Naive thymus-derived CD4-positive, alpha-beta T cell (primary cell): ENCODE results near the gene FAM241A. TPM values are rescaled to one million over a fixed set of nuclear protein-coding genes. Genes with fewer than 3 reads are reported as not detected.

Experiments
- ATAC-seq: fragments of 150-1000 bp; cut with Tn5 transposase; 2 replicates; pipeline ENCODE4 v1.10.0; 2021; ENCODE audit warnings: mild to moderate bottlenecking, moderate library complexity
- CTCF ChIA-PET: fragments of 350-600 bp; sonication (Branson Sonifier 250); formaldehyde crosslinking; loops from one replicate; lab custom pipeline; 2021; ENCODE audit warnings: antibody characterized with exemption; lab: Charles Lee
- POLR2A ChIA-PET: fragments of 350-600 bp; sonication (Branson Sonifier 250); formaldehyde crosslinking; loops from one replicate; lab custom pipeline; 2021; ENCODE audit warnings: antibody characterized with exemption, inconsistent platforms; lab: Charles Lee
- DNase-seq, 9 donors: peaks; one replicate each; pipeline versions ENCODE4 v3.0.0 to v3.0.0-alpha.2; 2020 to 2022; ENCODE audit warnings: mixed read lengths in 1 of 9
- H3K27ac ChIP-seq: one replicate; pipeline ENCODE4 v1.7.0; 2013; ENCODE audit warnings: mild to moderate bottlenecking, low read depth, low read length, moderate library complexity
- H3K27me3 ChIP-seq, 2 donors: one replicate each; pipeline ENCODE4 v1.7.0; 2013; ENCODE audit warnings: low read length in 2 of 2, mild to moderate bottlenecking in 2 of 2, moderate library complexity in 2 of 2; ENCODE audit not compliant: control insufficient read depth in 2 of 2, insufficient read depth in 2 of 2
- H3K36me3 ChIP-seq, 3 experiments: 1 replicate in 2 of 3; 2 replicates in 1 of 3; pipeline ENCODE4 v1.7.0; 2013; ENCODE audit warnings: low read length in 3 of 3, mild to moderate bottlenecking in 3 of 3, moderate library complexity in 1 of 3; ENCODE audit not compliant: insufficient read depth in 3 of 3, control insufficient read depth in 2 of 3
- H3K4me1 ChIP-seq, 2 donors: one replicate each; pipeline ENCODE4 v1.7.0; 2013; ENCODE audit warnings: low read length in 2 of 2, mild to moderate bottlenecking in 2 of 2, moderate library complexity in 1 of 2; ENCODE audit not compliant: control insufficient read depth in 2 of 2, insufficient read depth in 2 of 2
- H3K4me3 ChIP-seq: 2 replicates; pipeline ENCODE4 v1.7.0; 2013; ENCODE audit warnings: mild to moderate bottlenecking, low read length
- H3K9me3 ChIP-seq, 3 experiments: 1 replicate in 2 of 3; 2 replicates in 1 of 3; pipeline ENCODE4 v1.7.0; 2013; ENCODE audit warnings: low read length in 3 of 3; ENCODE audit not compliant: control insufficient read depth in 2 of 3
- H3K27ac Mint-ChIP-seq, 9 donors: one replicate each; pipeline ENCODE4 v1.8.0; 2020 to 2022; ENCODE audit warnings: mixed read lengths in 9 of 9, mild to moderate bottlenecking in 8 of 9, moderate library complexity in 5 of 9, inconsistent platforms in 2 of 9
- H3K27me3 Mint-ChIP-seq, 5 donors: one replicate each; pipeline ENCODE4 v1.8.0; 2021 to 2022; ENCODE audit warnings: mixed read lengths in 5 of 5, mild to moderate bottlenecking in 1 of 5
- H3K36me3 Mint-ChIP-seq, 5 donors: one replicate each; pipeline ENCODE4 v1.8.0; 2020 to 2022; ENCODE audit warnings: mixed read lengths in 5 of 5, mild to moderate bottlenecking in 3 of 5, inconsistent platforms in 1 of 5
- H3K4me1 Mint-ChIP-seq, 7 donors: one replicate each; pipeline ENCODE4 v1.8.0; 2020 to 2022; ENCODE audit warnings: mixed read lengths in 7 of 7, mild to moderate bottlenecking in 3 of 7, inconsistent platforms in 1 of 7
- H3K4me3 Mint-ChIP-seq, 10 donors: one replicate each; pipeline ENCODE4 v1.8.0; 2020 to 2022; ENCODE audit warnings: mild to moderate bottlenecking in 10 of 10, mixed read lengths in 10 of 10, moderate library complexity in 6 of 10, inconsistent platforms in 2 of 10
- H3K9me3 Mint-ChIP-seq, 11 donors: one replicate each; pipeline ENCODE4 v1.8.0; 2020 to 2022; ENCODE audit warnings: mixed read lengths in 11 of 11, mild to moderate bottlenecking in 4 of 11, inconsistent platforms in 1 of 11, moderate library complexity in 1 of 11
- intact Hi-C, 2 donors: fragments of 100-400 bp; cut with micrococcal nuclease; formaldehyde crosslinking; loops; one replicate each; pipeline ENCODE4 v1.15.1; 2023
- polyA plus RNA-seq, 2 donors: library from polyadenylated mRNA; unstranded; fragments of 300-500 nt; fragmentation: Illumina TruSeq; gene quantifications; one replicate each; pipeline ENCODE4 v1.2.3, GENCODE V29; 2021
- total RNA-seq, 6 experiments: library from RNA in 5 of 6; stranded (reverse) in 5 of 6; gene quantifications; 1 replicate in 5 of 6; 2 replicates in 1 of 6; pipeline ENCODE4 v1.2.3 and lab custom pipeline; 2021 to 2026

FAM241A gene
- total and polyA plus RNA-seq, 7 experiments from 2014 or later = 1.2 to 2.4 (median 2.0) TPM

- Mint-ChIP-seq H3K4me1 (peaks cover 0 to 7% (median 0%) of the 10 kb centered on the region in 7 donors), H3K27me3 (no peaks in the 10 kb centered on the region), H3K4me3 (no peak overlapping the region), H3K27ac (no peak overlapping the region), H3K36me3 (no peaks in the 10 kb centered on the region), H3K9me3 (peaks cover 0 to 4% (median 0%) of the 10 kb centered on the region in 11 donors)
- DNase-seq (no peak), ATAC-seq (no peak)
- CTCF ChIA-PET = interaction anchor here (0.6 kb wide), 1 partner anchor 108 kb away, joined by 3 read pairs; no protein-coding TSS in a partner anchor
- Histone ChIP-seq H3K4me3 (no peak overlapping the region), H3K27ac (no peak overlapping the region), H3K36me3 (no peaks in the 10 kb centered on the region), H3K27me3 (no peaks in the 10 kb centered on the region), H3K4me1 (no peaks in the 10 kb centered on the region), H3K9me3 (no peaks in the 10 kb centered on the region)
- POLR2A ChIA-PET = interaction anchor here (1.4 kb wide), 1 partner anchor 12 kb away, joined by 4 read pairs; no protein-coding TSS in a partner anchor
- intact Hi-C loops = loop anchor here in 1 of 2 donors (1.0 kb wide), 1 partner anchor 46 kb away; no protein-coding TSS in a partner anchor
These were observed 74.6 kb downstream of the FAM241A start for GRCh38 chr4:112219826-112220366.

- POLR2A ChIA-PET = interaction anchor here (0.9 kb wide), 1 partner anchor 10 kb away, joined by 3 read pairs; no protein-coding TSS in a partner anchor
- no peak overlapping the region for H3K27ac ChIP-seq
- peaks cover 3 to 12% (median 7%) of the 10 kb centered on the region in 5 donors for H3K27me3 Mint-ChIP-seq
- H3K4me3 ChIP-seq = no peak overlapping the region
- ATAC-seq (no peak), DNase-seq (no peak)
- H3K4me3 Mint-ChIP-seq = no peak overlapping the region
- intact Hi-C loops = no loop called here
- CTCF ChIA-PET = interaction anchor here (1.9 kb wide), 1 partner anchor 123 kb away, joined by 4 read pairs; no protein-coding TSS in a partner anchor
- no peaks in the 10 kb centered on the region for H3K9me3 ChIP-seq
- H3K36me3 Mint-ChIP-seq = no peaks in the 10 kb centered on the region
- peaks cover 0 to 4% (median 0%) of the 10 kb centered on the region in 11 donors for H3K9me3 Mint-ChIP-seq
- H3K4me1 ChIP-seq = no peaks in the 10 kb centered on the region
- H3K36me3 ChIP-seq = no peaks in the 10 kb centered on the region
- H3K4me1 Mint-ChIP-seq = peaks cover 0 to 7% (median 0%) of the 10 kb centered on the region in 7 donors
- H3K27me3 ChIP-seq = no peaks in the 10 kb centered on the region
- no peak overlapping the region for H3K27ac Mint-ChIP-seq
These were observed 77.1 kb downstream of the FAM241A start for GRCh38 chr4:112222219-112222955.

GRCh38 chr4:112225157-112225556 is 79.9 kb downstream of the FAM241A start:
- Histone ChIP-seq H3K27ac (no peak overlapping the region), H3K27me3 (no peaks in the 10 kb centered on the region), H3K4me1 (no peaks in the 10 kb centered on the region), H3K4me3 (no peak overlapping the region), H3K9me3 (no peaks in the 10 kb centered on the region), H3K36me3 (no peaks in the 10 kb centered on the region)
- Mint-ChIP-seq H3K27ac (no peak overlapping the region), H3K27me3 (peaks cover 3 to 12% (median 8%) of the 10 kb centered on the region in 5 donors), H3K36me3 (no peaks in the 10 kb centered on the region), H3K4me1 (peaks cover 0 to 9% (median 2%) of the 10 kb centered on the region in 7 donors), H3K4me3 (no peak overlapping the region), H3K9me3 (peaks cover 0 to 4% (median 0%) of the 10 kb centered on the region in 11 donors)
- POLR2A ChIA-PET = interaction anchor here (0.8 kb wide), 1 partner anchor 8 kb away, joined by 3 read pairs; no protein-coding TSS in a partner anchor
- intact Hi-C loops = no loop called here
- DNase-seq (no peak), ATAC-seq (no peak)
- CTCF ChIA-PET = no interaction called here

GRCh38 chr4:112230879-112231778 is 85.9 kb downstream of the FAM241A start:
- intact Hi-C loops = loop anchor here (1.0 to 10.0 kb wide), 13 partner anchors 54 to 1531 kb away; partner anchors contain the start of genes FAM241A (in 2 of the 2), LARP7 (in 2 of the 2), TIFA (in 2 of the 2) and CAMK2D (in 1 of the 2)
- Mint-ChIP-seq H3K4me1 (peaks cover 18 to 50% (median 33%) of the 10 kb centered on the region in 7 donors), H3K36me3 (no peaks in the 10 kb centered on the region), H3K27me3 (peaks cover 3 to 6% (median 4%) of the 10 kb centered on the region in 5 donors), H3K27ac (peak overlapping the region; percentile 91 to 100 (median 99)), H3K9me3 (no peaks in the 10 kb centered on the region), H3K4me3 (peak overlapping the region; percentile 86 to 99 (median 96))
- POLR2A ChIA-PET = interaction anchor here (0.6 to 3.0 kb wide), 4 partner anchors 17 to 384 kb away, joined by 3 to 27 read pairs (median 6); partner anchors contain the start of gene TIFA
- Histone ChIP-seq H3K9me3 (no peaks in the 10 kb centered on the region), H3K4me1 (peaks cover 3 to 12% of the 10 kb centered on the region in 2 donors), H3K27ac (peak overlapping the region; percentile 85), H3K36me3 (peaks cover 0 to 6% (median 0%) of the 10 kb centered on the region in 3 experiments), H3K4me3 (peak overlapping the region; percentile 71), H3K27me3 (no peaks in the 10 kb centered on the region)
- DNase-seq (peak; percentile 92 to 98 (median 96)), ATAC-seq (peak; percentile 96)
- CTCF ChIA-PET = interaction anchor here (4.0 kb wide), 1 partner anchor 132 kb away, joined by 39 read pairs; no protein-coding TSS in a partner anchor

- H3K27me3 Mint-ChIP-seq = peaks cover under 1 to 4% (median 1%) of the 10 kb centered on the region in 5 donors
- H3K27me3 ChIP-seq = no peaks in the 10 kb centered on the region
- H3K9me3 Mint-ChIP-seq = no peaks in the 10 kb centered on the region
- DNase-seq = peak; percentile 61 to 87 (median 71)
- peaks cover 3 to 12% of the 10 kb centered on the region in 2 donors for H3K4me1 ChIP-seq
- ChIA-PET CTCF (interaction anchor here (0.5 to 4.0 kb wide), 4 partner anchors 17 to 352 kb away, joined by 7 to 39 read pairs (median 21); no protein-coding TSS in a partner anchor), POLR2A (interaction anchor here (0.6 to 3.0 kb wide), 7 partner anchors 9 to 86 kb away, joined by 3 to 27 read pairs (median 4); partner anchors contain the start of gene TIFA)
- peaks cover 0 to 6% (median 0%) of the 10 kb centered on the region in 3 experiments for H3K36me3 ChIP-seq
- peaks cover 19 to 50% (median 33%) of the 10 kb centered on the region in 7 donors for H3K4me1 Mint-ChIP-seq
- peak within 1 kb of the TSS; percentile 91 to 100 (median 99) for H3K27ac Mint-ChIP-seq
- peak within 1 kb of the TSS; percentile 71 for H3K4me3 ChIP-seq
- no peaks in the 10 kb centered on the region for H3K9me3 ChIP-seq
- H3K27ac ChIP-seq = peak within 1 kb of the TSS; percentile 85
- peaks cover 0 to 4% (median 0%) of the 10 kb centered on the region in 5 donors for H3K36me3 Mint-ChIP-seq
- peak; percentile 73 for ATAC-seq
- peak within 1 kb of the TSS; percentile 86 to 99 (median 96) for H3K4me3 Mint-ChIP-seq
- intact Hi-C loops = loop anchor here (1.0 to 10.0 kb wide), 15 partner anchors 18 to 1530 kb away; partner anchors contain the start of genes FAM241A (in 2 of the 2), LARP7 (in 2 of the 2), TIFA (in 2 of the 2) and CAMK2D (in 1 of the 2)
These were observed 86.8 kb downstream of the FAM241A start, which contains the start of gene AP1AR for GRCh38 chr4:112231779-112232713. TSS of gene AP1AR (plus strand) at chr4:112231787. CDS start at chr4:112232092, 305 bp downstream.
